Brain pericyte (primary cell): Measurements from ENCODE around the gene THBS2.
"Not testable (repeated sequence)": the region's sequence is repeated elsewhere in the genome, so short reads cannot be mapped to it uniquely, and the experiment has no call there.

Source experiments
- DNase-seq: peaks from one replicate; pipeline ENCODE4 v3.0.0-alpha.2; 2012; ENCODE audit warnings: low read depth, low spot score

Gene THBS2

GRCh38 chr6:169185692-169186485 is 67.8 kb downstream of the THBS2 start:
- no peak for DNase-seq

GRCh38 chr6:169185011-169185521 is 68.6 kb downstream of the THBS2 start:
- no peak for DNase-seq

GRCh38 chr6:169184419-169184818 is 69.2 kb downstream of the THBS2 start:
- DNase-seq = no peak

GRCh38 chr6:169183233-169183632 is 70.4 kb downstream of the THBS2 start:
- no peak for DNase-seq

DNA sequence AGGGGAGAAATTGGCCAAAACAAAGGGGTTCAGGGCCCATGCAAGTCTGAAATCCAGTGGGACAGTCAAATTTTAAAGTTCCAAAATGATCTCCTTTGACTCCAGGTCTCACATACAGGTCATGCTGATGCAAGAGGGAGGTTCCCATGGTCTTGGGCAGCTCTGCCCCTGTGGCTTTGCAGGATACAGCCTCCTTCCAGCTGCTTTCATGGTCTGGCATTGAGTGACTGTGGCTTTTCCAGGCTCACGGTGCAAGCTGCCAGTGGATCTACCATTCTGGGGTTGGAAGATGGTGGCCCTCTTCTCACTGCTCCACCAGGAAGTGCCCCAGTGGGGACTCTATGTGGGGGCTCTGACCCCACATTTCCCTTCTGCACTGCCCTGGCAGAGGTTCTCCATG is 73.8 kb downstream of the THBS2 start:
- not testable (repeated sequence) for DNase-seq

DNA sequence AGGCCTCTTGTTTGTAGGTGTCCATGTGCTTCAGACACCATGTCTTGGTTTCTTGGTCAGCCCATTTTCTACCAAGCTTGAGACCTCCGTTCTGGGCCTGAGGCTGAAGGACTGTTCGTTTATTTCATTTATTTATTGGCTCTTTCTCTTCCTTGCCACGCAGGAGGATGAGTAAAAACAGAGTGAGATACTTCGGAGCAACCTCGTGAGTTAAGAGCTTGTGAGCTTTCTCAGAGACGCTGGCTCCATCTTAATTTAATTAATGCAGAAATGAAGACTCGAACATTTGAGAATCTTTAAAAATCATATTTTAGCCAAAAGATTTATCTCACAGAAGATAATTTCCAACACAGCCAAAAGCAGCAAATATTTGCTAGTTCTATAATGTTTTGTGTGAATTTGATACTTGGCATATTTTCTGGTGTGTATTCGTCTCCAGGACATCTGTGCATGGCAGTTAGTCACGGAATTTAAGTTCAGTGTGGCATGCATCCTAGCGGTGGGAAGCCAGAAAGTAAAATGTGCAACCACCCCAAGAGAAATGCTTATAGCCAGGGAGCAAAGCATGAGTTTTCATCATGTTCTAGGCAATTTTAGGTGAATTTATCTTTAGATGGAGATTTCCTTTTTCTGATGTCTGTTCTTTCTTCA is 76.0 kb downstream of the THBS2 start:
- no peak for DNase-seq

- DNase-seq = no peak
These were observed 77.2 kb downstream of the THBS2 start for GRCh38 chr6:169176361-169176991.

GRCh38 chr6:169175360-169175887 is 78.2 kb downstream of the THBS2 start:
- no peak for DNase-seq

- DNase-seq = no peak
These were observed 78.9 kb downstream of the THBS2 start for GRCh38 chr6:169174516-169175359.

DNA sequence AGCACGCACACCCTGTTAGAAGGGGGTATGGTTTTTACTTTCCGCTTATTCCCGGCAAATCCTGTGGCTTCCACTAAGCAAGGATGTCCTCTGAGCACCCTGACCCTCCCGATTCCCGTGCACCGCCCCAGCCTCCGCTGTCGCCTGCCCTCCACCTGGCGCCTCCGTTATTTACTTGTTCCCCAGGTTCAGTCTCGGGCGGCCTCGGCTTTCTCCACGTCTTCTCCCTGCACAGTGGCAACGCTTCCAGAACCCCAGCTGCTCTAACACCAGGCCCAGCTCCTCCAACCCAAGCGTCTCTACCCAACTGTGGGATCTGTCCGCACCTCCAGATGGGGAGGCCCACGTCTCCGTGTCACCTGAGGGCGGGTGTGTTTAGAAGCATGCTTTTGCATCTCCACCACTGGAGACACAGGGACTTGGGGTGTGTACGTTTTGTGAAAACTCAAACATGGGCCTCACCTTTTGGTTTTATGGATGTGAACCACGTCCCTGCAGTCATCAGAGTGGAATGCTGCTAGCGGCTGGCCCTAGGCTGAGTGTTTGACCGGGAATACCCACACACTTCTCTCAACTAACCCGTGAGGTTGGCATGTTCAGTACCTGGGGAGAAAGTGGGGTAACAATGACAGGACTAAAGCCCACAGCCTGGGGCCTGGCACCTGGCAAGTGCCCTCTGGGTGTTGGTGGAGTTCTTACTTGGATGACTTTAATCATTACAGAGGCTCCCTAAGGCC is 79.9 kb downstream of the THBS2 start:
- DNase-seq = no peak

DNA sequence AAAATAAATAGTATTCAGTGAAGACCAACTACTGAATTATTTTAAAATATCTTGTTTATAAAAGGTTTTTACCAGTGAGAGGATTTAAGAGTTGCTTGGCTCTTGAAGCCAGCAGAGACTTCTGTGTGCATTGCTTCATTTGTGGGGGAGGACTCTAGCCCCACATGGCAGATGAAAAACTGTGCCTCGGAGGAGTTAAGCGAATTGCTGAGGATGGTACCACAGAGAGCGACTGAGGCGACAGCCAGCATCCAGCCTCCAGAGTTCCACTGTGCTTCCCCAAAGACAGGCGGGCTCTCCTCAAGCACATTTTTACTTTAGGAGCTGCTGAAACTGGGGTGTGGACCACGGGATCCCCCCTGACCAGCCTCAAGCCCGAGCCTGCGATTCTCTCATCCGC is 80.7 kb downstream of the THBS2 start:
- no peak for DNase-seq

DNA sequence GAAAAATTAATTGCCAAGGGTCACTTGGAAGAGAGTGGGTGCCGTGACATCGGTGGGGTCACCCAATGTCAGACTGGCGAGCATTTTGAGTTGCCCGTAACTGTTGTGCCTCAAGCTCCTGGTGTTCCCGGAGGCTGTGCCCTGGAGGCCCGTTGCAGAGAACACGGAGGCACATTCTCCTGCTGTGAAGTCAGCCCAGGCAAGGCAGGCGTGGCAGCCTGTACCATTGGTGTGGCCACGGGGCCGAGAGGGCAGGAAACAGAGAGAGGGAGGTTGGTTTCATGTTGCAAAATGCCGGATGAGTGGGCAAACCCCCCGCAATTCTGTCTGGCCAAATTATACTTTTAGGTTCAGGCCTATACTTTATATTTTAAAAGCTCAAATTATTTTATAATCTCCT is 81.2 kb downstream of the THBS2 start:
- DNase-seq = peak; percentile 57

DNA sequence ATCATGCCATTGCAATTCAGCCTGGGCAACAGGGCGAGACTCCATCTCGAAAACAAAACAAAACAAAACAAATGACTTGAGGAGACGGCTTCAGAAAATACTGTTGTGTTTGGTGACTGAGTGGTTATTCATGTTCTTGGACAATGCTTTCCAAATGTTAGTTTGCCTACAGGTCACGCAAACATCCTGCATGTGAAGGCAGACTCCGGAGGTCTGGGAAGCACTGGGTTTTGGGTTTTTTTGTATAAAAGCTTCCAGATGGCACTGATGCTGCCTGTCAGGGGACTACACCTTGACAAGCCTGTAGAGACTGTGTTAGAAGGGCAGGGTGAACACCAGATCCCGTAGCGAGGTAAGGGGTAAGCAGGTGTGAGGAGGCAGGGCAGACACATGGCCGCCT is 81.7 kb downstream of the THBS2 start:
- peak; percentile 27 for DNase-seq

DNA sequence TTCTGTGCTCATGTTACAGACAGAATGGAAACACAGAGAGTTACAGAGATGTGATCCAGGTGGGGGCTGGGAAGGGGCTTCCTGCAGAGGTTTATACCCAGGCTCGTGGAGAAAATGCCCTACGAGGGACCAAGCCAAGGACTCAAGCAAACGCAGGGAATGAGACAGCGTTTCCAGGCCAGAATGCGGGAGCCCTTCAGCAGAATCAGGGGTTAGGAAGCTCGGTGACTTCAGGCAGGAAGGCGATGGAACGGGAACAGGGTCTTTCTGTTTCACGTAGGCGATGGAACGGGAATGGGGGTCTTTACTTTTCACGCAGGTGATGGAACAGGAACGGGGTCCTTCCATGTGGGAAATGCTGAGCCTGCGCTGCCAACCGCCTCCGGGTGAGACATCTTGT is 82.6 kb downstream of the THBS2 start:
- no peak for DNase-seq

- DNase-seq = no peak
These were observed 83.1 kb downstream of the THBS2 start for GRCh38 chr6:169170583-169170955.

DNA sequence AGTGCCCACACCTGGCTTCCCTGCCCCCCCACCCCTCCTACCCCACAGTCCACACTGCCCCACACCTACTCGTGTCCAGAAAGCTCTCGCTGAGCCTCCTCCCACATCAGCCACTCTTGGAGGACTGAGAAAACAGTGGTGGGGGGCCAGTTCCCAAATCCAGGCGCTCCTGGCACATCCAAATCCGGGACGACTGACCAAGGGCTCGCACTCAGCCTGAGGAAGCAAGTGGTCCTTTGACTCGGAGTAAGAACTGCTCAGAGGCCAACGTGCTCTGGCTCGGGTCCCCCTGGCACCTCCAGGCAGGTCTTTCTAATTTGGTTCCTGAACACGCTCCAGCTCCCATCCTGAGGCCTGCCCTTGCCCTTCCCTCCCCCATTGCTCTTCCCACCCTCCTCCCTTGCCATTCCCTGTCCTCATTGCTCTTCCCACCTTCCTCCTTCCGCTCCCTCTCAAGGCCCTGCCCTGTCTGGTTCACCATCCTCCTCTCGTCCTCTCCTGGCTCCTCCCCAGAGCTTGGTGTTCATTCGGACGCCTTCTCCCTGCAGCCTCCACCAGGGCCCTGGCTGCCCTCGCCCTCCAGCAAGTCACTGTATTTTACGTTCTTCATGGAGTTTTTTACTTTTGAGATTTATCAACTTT is 83.6 kb downstream of the THBS2 start:
- DNase-seq = no peak

GRCh38 chr6:169169375-169169774 is 84.3 kb downstream of the THBS2 start:
- DNase-seq = no peak

GRCh38 chr6:169168706-169169105 is 84.9 kb downstream of the THBS2 start:
- DNase-seq = no peak

GRCh38 chr6:169168302-169168630 is 85.4 kb downstream of the THBS2 start:
- DNase-seq = no peak

GRCh38 chr6:169167581-169168301 is 85.9 kb downstream of the THBS2 start:
- DNase-seq = no peak
